ENCODE measurements around the gene PPFIBP1.
"Not testable (repeated sequence)": the region's sequence is repeated elsewhere in the genome, so short reads cannot be mapped to it uniquely, and the experiment has no call there.

DNA sequence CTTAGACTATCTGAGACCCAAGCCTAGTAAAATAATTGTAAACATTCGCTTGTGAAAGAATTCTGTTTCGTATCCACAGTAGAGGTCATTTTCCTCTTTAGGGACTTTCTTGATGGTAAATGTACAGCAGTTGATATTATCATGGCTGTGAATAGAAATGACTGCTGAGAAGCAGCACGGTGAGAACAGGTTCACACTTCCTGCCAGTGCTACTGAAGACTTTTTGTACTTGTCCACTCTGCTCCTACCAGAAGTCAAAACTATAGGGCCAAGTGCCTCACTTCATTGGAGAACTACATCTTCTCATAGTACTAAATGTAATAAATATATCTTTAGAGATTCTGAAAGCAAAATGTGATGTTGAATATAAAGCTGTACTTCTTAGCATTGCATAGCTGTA is 131.5 kb downstream of the PPFIBP1 start:
- not testable (repeated sequence) for TF ChIP-seq POLR2AphosphoS5 (IDR thresholded peaks at IDR 0.05; ENCODE audit: low read depth, low read length); ZNF710 (CRISPR knock-in tag; IDR thresholded peaks at IDR 0.05; ENCODE audit: borderline replicate concordance)
